ENCODE results near the gene PASK.

PASK gene

GRCh38 chr2:241080405-241081189, 68.7 kb downstream of the PASK start:
- no peak for DNase-seq (ENCODE audit: low spot score)

GRCh38 chr2:241074901-241075540, 74.3 kb downstream of the PASK start:
- DNase-seq (ENCODE audit: low spot score), result no peak

GRCh38 chr2:241074065-241074818, 75.0 kb downstream of the PASK start:
- no peak for DNase-seq (ENCODE audit: low spot score)

GRCh38 chr2:241073166-241074064, 75.9 kb downstream of the PASK start:
- no peak for DNase-seq (ENCODE audit: low spot score)

GRCh38 chr2:241072553-241073165, 76.6 kb downstream of the PASK start:
- DNase-seq (ENCODE audit: low spot score), result no peak

GRCh38 chr2:241072151-241072550, 77.1 kb downstream of the PASK start:
- no peak for DNase-seq (ENCODE audit: low spot score)

- DNase-seq (ENCODE audit: low spot score), result no peak
Measured at GRCh38 chr2:241071677-241072111, 77.6 kb downstream of the PASK start.

GRCh38 chr2:241070811-241071676, 78.2 kb downstream of the PASK start:
- no peak for DNase-seq (ENCODE audit: low spot score)

- DNase-seq (ENCODE audit: low spot score), result no peak
Measured at GRCh38 chr2:241070361-241070760, 78.9 kb downstream of the PASK start.

- DNase-seq (ENCODE audit: low spot score), result no peak
Measured at GRCh38 chr2:241069821-241070281, 79.4 kb downstream of the PASK start.

- DNase-seq (ENCODE audit: low spot score), result no peak
Measured at GRCh38 chr2:241068942-241069810, 80.1 kb downstream of the PASK start.

GRCh38 chr2:241068136-241068941, 80.9 kb downstream of the PASK start:
- DNase-seq (ENCODE audit: low spot score), result no peak

- no peak for DNase-seq (ENCODE audit: low spot score)
Measured at GRCh38 chr2:241067501-241068135, 81.7 kb downstream of the PASK start.

- DNase-seq (ENCODE audit: low spot score), result no peak
Measured at GRCh38 chr2:241066893-241067341, 82.4 kb downstream of the PASK start.

GRCh38 chr2:241066171-241066892, 82.9 kb downstream of the PASK start:
- no peak for DNase-seq (ENCODE audit: low spot score)

- peak; percentile 28 for DNase-seq (ENCODE audit: low spot score)
Measured at GRCh38 chr2:241065355-241065803, 83.9 kb downstream of the PASK start.

- no peak for DNase-seq (ENCODE audit: low spot score)
Measured at GRCh38 chr2:241064802-241065354, 84.4 kb downstream of the PASK start.
